ENCODE results near the gene CEP20. TPM values are rescaled to one million over a fixed set of nuclear protein-coding genes. Genes with fewer than 3 reads are reported as not detected.

Gene CEP20
- total RNA-seq, 1 experiment from 2014 or later, result 36.9 TPM

DNA sequence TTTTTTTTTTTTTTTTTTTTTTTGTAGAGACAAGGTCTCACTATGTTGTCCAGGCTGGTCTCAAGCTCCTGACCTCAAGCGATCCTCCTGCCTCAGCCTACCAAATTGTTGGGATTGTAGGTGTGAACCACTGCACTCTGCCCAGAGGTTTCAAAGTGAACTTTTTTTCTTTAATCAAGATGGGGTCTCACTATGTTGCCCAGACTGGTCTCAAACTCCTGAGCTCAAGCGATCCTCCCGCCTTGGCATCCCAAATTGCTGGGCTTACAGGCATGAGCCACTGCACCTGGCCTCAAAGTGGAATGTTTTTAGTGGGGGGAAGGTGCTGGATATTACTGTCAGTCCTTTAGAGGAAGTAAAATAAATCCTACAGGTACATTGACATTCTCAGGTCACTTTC is 12.0 kb upstream of the CEP20 start:
- no peak overlapping the region for H3K14ac ChIP-seq (ENCODE audit: insufficient read depth, low read length)
- H3K4me3 Mint-ChIP-seq, result no peak overlapping the region
- H3K27me3 Mint-ChIP-seq (ENCODE audit: low read depth), result no peaks in the 10 kb centered on the region
- no peak overlapping the region for H3T11ph ChIP-seq (ENCODE audit: low read length)
- no peak for DNase-seq
- H3K9me3 ChIP-seq (ENCODE audit: control insufficient read depth, low read depth, low read length), result no peaks in the 10 kb centered on the region
- H3K79me1 ChIP-seq (ENCODE audit: insufficient read depth, low read depth, low read length, poor library complexity, severe bottlenecking), result no peaks in the 10 kb centered on the region
- H3K9me3 Mint-ChIP-seq, result no peaks in the 10 kb centered on the region; a peak in 1 of 5 replicates
- no peak overlapping the region for H2BK120ac ChIP-seq (ENCODE audit: low read depth, low read length, poor library complexity, severe bottlenecking)
- H2BK12ac ChIP-seq (ENCODE audit: insufficient read length, low read depth, low read length), result no peak overlapping the region
- no peak overlapping the region for H3K56ac ChIP-seq (ENCODE audit: insufficient read length, low read depth, low read length)
- no peak overlapping the region for H3K27ac ChIP-seq (ENCODE audit: insufficient read length, low read depth, low read length)
- no CpG with 5 or more reads among the region's 3 CpGs for WGBS (ENCODE audit: extremely low coverage, insufficient read length, low lambda C conversion rate)
- no peaks in the 10 kb centered on the region for H3K23me2 ChIP-seq (ENCODE audit: insufficient read length, low read depth, low read length, poor library complexity, severe bottlenecking)
- H3K4me1 ChIP-seq (ENCODE audit: insufficient read depth, low read length), result no peaks in the 10 kb centered on the region
- H2BK20ac ChIP-seq (ENCODE audit: low read depth, low read length, poor library complexity, severe bottlenecking), result no peak overlapping the region
- no peak overlapping the region for H3K18ac ChIP-seq (ENCODE audit: insufficient read length, low read depth, low read length)
- H4K20me1 ChIP-seq (ENCODE audit: control insufficient read depth, insufficient read depth, insufficient read length), result no peaks in the 10 kb centered on the region
- H2BK5ac ChIP-seq (ENCODE audit: insufficient read length, low read length), result no peak overlapping the region
- no peaks in the 10 kb centered on the region for H3K79me2 ChIP-seq (ENCODE audit: insufficient read depth, low read length)
- no peak overlapping the region for H3K27ac Mint-ChIP-seq
- H2BK15ac ChIP-seq (ENCODE audit: low read depth, low read length), result no peak overlapping the region
- H2AK5ac ChIP-seq (ENCODE audit: insufficient read length, low read length), result no peak overlapping the region
- H3K23ac ChIP-seq (ENCODE audit: insufficient read length, low read depth, low read length), result no peak overlapping the region
- no peak overlapping the region for H3K4ac ChIP-seq (ENCODE audit: low read depth, low read length)
- TF ChIP-seq, protein P1, sequence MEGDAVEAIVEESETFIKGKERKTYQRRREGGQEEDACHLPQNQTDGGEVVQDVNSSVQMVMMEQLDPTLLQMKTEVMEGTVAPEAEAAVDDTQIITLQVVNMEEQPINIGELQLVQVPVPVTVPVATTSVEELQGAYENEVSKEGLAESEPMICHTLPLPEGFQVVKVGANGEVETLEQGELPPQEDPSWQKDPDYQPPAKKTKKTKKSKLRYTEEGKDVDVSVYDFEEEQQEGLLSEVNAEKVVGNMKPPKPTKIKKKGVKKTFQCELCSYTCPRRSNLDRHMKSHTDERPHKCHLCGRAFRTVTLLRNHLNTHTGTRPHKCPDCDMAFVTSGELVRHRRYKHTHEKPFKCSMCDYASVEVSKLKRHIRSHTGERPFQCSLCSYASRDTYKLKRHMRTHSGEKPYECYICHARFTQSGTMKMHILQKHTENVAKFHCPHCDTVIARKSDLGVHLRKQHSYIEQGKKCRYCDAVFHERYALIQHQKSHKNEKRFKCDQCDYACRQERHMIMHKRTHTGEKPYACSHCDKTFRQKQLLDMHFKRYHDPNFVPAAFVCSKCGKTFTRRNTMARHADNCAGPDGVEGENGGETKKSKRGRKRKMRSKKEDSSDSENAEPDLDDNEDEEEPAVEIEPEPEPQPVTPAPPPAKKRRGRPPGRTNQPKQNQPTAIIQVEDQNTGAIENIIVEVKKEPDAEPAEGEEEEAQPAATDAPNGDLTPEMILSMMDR (conservative IDR thresholded peaks at IDR 0.05), result no peak
- no peak overlapping the region for H2AFZ ChIP-seq (ENCODE audit: low read length)
- H3K9ac ChIP-seq (ENCODE audit: extremely low read depth, insufficient read length, low read length), result no peak overlapping the region
- no peak overlapping the region for H4K91ac ChIP-seq (ENCODE audit: insufficient read length, low read depth, low read length)
- no peaks in the 10 kb centered on the region for H3K36me3 Mint-ChIP-seq (ENCODE audit: insufficient read depth in 1 of 3, low read depth in 3 of 3)
- no peak overlapping the region for H4K5ac ChIP-seq (ENCODE audit: insufficient read length, low read depth, low read length)
- no peak overlapping the region for H4K8ac ChIP-seq (replicated peaks; ENCODE audit: insufficient read length, low read depth, low read length)
- no peaks in the 10 kb centered on the region for H3K27me3 ChIP-seq (ENCODE audit: insufficient read depth, low read length)
- no peak overlapping the region for H3K4me2 ChIP-seq (ENCODE audit: insufficient read depth, insufficient read length, low read length)
- H3K4me1 Mint-ChIP-seq, result peaks cover 6 to 13% of the 10 kb centered on the region in 2 experiments
